GM23338 (cell line): ENCODE results near the gene SYT17.

ENCODE experiments used
- EZH2 ChIP-seq: fragments of 200-600 bp; sonication (generic); IDR thresholded peaks from one replicate; pipeline ENCODE4 v1.8.0; 2017; ENCODE audit warnings: antibody characterized with exemption, mild to moderate bottlenecking, low read depth; ENCODE audit not compliant: unreplicated experiment
- EZH2phosphoT487 ChIP-seq: fragments of 200-600 bp; sonication (generic); IDR thresholded peaks from one replicate; pipeline ENCODE4 v1.8.1; 2018; ENCODE audit warnings: antibody characterized with exemption; ENCODE audit not compliant: unreplicated experiment
- POLR2AphosphoS5 ChIP-seq: IDR thresholded peaks from 2 replicates; pipeline ENCODE4 v1.6.1; 2016; ENCODE audit warnings: antibody characterized with exemption, low read depth
- STAT1 ChIP-seq: IDR thresholded peaks from one replicate; pipeline ENCODE4 v1.6.1; 2016; ENCODE audit warnings: antibody characterized with exemption; ENCODE audit not compliant: unreplicated experiment
- TF ChIP-seq, protein P1 (sequence below), 2 experiments: fragments of 200-600 bp in 1 of 2; sonication (generic) in 1 of 2; conservative IDR thresholded peaks; 2 replicates each; pipeline versions ENCODE4 v1.5.1 to v1.6.1; 2016 to 2017; ENCODE audit warnings: antibody characterized with exemption in 2 of 2, low read depth in 2 of 2, mild to moderate bottlenecking in 2 of 2, moderate library complexity in 1 of 2
- TF ChIP-seq, protein P2 (sequence below): IDR thresholded peaks from one replicate; pipeline ENCODE4 v1.6.1; 2018; ENCODE audit warnings: antibody characterized with exemption; ENCODE audit not compliant: unreplicated experiment
- TF ChIP-seq, protein P3 (sequence below): IDR thresholded peaks from 2 replicates; pipeline ENCODE4 v1.6.1; 2016; ENCODE audit warnings: antibody characterized with exemption

- TF ChIP-seq, protein P1, sequence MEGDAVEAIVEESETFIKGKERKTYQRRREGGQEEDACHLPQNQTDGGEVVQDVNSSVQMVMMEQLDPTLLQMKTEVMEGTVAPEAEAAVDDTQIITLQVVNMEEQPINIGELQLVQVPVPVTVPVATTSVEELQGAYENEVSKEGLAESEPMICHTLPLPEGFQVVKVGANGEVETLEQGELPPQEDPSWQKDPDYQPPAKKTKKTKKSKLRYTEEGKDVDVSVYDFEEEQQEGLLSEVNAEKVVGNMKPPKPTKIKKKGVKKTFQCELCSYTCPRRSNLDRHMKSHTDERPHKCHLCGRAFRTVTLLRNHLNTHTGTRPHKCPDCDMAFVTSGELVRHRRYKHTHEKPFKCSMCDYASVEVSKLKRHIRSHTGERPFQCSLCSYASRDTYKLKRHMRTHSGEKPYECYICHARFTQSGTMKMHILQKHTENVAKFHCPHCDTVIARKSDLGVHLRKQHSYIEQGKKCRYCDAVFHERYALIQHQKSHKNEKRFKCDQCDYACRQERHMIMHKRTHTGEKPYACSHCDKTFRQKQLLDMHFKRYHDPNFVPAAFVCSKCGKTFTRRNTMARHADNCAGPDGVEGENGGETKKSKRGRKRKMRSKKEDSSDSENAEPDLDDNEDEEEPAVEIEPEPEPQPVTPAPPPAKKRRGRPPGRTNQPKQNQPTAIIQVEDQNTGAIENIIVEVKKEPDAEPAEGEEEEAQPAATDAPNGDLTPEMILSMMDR (conservative IDR thresholded peaks at IDR 0.05; ENCODE audit: low read depth in 2 of 2) = no peak
- TF ChIP-seq EZH2 (no peak), EZH2phosphoT487 (no peak), POLR2AphosphoS5 (no peak), STAT1 (no peak)
- TF ChIP-seq, protein P2, sequence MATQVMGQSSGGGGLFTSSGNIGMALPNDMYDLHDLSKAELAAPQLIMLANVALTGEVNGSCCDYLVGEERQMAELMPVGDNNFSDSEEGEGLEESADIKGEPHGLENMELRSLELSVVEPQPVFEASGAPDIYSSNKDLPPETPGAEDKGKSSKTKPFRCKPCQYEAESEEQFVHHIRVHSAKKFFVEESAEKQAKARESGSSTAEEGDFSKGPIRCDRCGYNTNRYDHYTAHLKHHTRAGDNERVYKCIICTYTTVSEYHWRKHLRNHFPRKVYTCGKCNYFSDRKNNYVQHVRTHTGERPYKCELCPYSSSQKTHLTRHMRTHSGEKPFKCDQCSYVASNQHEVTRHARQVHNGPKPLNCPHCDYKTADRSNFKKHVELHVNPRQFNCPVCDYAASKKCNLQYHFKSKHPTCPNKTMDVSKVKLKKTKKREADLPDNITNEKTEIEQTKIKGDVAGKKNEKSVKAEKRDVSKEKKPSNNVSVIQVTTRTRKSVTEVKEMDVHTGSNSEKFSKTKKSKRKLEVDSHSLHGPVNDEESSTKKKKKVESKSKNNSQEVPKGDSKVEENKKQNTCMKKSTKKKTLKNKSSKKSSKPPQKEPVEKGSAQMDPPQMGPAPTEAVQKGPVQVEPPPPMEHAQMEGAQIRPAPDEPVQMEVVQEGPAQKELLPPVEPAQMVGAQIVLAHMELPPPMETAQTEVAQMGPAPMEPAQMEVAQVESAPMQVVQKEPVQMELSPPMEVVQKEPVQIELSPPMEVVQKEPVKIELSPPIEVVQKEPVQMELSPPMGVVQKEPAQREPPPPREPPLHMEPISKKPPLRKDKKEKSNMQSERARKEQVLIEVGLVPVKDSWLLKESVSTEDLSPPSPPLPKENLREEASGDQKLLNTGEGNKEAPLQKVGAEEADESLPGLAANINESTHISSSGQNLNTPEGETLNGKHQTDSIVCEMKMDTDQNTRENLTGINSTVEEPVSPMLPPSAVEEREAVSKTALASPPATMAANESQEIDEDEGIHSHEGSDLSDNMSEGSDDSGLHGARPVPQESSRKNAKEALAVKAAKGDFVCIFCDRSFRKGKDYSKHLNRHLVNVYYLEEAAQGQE = no peak
- TF ChIP-seq, protein P3, sequence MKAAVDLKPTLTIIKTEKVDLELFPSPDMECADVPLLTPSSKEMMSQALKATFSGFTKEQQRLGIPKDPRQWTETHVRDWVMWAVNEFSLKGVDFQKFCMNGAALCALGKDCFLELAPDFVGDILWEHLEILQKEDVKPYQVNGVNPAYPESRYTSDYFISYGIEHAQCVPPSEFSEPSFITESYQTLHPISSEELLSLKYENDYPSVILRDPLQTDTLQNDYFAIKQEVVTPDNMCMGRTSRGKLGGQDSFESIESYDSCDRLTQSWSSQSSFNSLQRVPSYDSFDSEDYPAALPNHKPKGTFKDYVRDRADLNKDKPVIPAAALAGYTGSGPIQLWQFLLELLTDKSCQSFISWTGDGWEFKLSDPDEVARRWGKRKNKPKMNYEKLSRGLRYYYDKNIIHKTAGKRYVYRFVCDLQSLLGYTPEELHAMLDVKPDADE = no peak
Observed at GRCh38 chr16:19265380-19265930, 97.4 kb downstream of the SYT17 start.
